AG09309 (cell line): Measurements from ENCODE around the gene FAM120A.
A peak's percentile ranks its signal among the peaks of the same experiment; 100 is the strongest.

Experiments
- DNase-seq: peaks from one replicate; pipeline ENCODE4 v3.0.0-alpha.2; 2010; ENCODE audit warnings: low read depth
- H3K4me3 ChIP-seq: 2 replicates; pipeline ENCODE4 v1.5.1; 2011; ENCODE audit warnings: mild to moderate bottlenecking, low read depth, low read length, moderate library complexity; ENCODE audit not compliant: control insufficient read depth
- TF ChIP-seq, protein P1 (sequence below): IDR thresholded peaks from 2 replicates; pipeline ENCODE4 v1.5.1; 2011; ENCODE audit warnings: mild to moderate bottlenecking, low read depth, low read length, inconsistent platforms; ENCODE audit not compliant: insufficient read depth, control insufficient read depth; ENCODE audit errors: missing control alignments

Gene FAM120A

DNA sequence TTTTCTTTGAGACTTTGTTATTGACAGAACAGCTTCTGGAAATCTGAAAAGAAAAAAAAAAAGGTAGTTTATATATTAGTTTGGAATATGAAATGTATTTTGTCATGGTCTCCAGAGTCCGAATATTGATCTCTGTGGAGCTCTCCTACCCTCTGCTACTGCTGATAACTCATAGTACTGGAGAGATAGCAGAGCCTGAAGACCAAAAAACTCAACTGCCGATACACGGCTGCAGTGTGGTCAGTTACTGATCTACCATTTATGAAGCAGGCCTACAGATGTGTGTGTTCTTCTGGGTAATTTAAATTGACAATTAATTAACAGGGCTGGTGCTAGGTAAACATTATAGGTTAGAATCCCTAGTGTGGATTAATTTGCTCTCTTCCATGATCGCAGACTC, 3.8 kb upstream of the FAM120A start:
- no peak for DNase-seq
- TF ChIP-seq, protein P1, sequence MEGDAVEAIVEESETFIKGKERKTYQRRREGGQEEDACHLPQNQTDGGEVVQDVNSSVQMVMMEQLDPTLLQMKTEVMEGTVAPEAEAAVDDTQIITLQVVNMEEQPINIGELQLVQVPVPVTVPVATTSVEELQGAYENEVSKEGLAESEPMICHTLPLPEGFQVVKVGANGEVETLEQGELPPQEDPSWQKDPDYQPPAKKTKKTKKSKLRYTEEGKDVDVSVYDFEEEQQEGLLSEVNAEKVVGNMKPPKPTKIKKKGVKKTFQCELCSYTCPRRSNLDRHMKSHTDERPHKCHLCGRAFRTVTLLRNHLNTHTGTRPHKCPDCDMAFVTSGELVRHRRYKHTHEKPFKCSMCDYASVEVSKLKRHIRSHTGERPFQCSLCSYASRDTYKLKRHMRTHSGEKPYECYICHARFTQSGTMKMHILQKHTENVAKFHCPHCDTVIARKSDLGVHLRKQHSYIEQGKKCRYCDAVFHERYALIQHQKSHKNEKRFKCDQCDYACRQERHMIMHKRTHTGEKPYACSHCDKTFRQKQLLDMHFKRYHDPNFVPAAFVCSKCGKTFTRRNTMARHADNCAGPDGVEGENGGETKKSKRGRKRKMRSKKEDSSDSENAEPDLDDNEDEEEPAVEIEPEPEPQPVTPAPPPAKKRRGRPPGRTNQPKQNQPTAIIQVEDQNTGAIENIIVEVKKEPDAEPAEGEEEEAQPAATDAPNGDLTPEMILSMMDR, result no peak
- no peak overlapping the region for H3K4me3 ChIP-seq

DNA sequence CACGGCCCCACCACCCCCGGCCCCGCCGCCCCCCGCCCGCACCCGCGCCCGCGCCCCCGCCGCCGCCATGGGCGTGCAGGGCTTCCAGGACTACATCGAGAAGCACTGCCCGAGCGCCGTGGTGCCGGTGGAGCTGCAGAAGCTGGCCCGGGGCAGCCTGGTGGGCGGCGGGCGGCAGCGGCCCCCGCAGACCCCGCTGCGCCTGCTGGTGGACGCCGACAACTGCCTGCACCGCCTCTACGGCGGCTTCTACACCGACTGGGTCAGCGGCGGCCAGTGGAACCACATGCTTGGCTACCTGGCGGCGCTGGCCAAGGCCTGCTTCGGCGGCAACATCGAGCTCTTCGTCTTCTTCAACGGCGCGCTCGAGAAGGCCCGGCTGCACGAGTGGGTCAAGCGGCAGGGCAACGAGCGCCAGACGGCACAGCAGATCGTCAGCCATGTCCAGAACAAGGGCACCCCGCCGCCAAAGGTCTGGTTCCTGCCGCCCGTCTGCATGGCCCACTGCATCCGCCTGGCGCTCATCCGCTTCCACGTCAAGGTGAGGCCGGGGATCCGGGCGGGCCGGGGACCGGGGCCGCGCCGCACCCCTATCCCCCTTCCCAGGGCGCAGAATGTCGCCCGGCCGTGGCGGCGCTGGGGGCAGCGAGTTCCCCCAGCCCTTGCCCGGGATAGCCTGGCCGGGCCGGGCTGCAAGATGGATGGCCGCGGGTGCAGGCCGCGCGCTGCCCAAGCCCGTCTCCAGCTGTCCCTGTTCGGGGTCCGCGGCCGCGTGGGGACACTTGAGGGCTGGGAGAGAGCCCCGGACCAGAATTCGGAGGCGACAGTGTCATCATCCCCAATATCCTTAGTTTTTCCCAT, 594 bp downstream of the FAM120A start:
- no peak for DNase-seq
- TF ChIP-seq, protein P1, result no peak
- H3K4me3 ChIP-seq, result peak overlapping the region; percentile 59

DNA sequence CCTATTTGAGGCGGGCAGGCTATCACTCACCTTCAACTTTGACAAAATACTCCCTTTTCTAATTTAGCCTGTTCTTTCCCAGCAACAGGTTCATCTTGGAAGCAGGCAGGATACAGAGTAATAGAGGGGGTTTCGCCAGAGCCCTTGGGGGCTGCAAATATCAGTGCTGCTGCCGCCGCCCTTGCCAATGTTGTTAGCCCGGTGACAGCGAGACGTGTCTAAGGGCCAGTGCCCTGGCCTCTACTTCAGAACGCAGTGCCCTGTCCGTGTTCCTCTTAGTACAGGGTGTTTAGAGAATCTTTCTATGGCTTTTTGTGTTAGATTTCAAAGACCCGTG, 1.2 kb downstream of the FAM120A start:
- TF ChIP-seq, protein P1, result no peak
- no peak for DNase-seq
- peak overlapping the region; percentile 59 for H3K4me3 ChIP-seq

DNA sequence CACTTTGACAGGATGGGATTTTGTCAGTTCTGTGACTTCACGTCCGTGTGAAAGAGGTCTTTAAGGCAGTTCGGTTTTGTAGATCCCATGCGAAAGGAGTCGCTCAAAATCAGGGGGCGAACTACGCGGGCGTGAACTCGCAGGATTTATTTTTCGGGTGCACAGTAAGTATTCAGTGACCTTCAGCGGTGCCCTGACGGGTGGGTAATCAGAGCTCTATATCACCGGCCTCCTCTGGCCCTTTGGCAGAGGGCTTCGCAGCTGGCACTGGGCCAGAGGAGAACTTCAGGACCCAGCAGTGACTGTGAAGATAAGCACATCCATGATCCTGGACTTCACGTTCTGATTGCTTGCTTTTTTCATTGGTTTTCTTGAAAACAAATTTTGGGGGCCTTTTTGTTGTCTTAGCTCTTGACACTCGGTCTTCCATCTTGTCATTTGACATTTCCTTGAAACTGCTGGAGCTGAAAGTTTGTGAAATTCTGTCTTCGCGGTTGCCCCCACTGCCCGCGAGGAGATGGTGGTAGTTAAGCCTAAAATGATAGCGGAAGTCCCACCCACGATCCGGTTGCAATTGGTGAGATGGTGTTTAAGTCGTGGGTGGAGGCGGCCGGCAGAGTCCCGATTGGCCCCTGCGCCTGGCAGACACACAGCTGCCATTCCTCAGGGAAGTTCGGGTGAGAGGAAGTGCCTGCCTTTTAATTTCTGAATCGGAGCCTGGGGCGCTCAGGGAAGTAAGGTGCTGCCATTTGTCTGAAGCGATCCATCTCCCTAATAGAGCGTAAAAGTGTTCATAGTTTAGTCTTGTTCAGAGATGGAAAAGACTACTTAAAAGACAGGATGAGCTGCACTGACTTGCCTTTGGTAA, 1.8 kb downstream of the FAM120A start, which contains the start of gene FAM120AOS:
FAM120AOS (minus strand) TSS at position 535 of the 868 bp plus-strand sequence. CDS start 872 bp downstream, outside the sequence.
- TF ChIP-seq, protein P1, result peak; percentile 4
- peak within 1 kb of the TSS; percentile 59 for H3K4me3 ChIP-seq
- peak; percentile 80 for DNase-seq

- TF ChIP-seq, protein P1, result no peak
- no peak for DNase-seq
- H3K4me3 ChIP-seq, result no peak overlapping the region
These were observed 4.5 kb downstream of the FAM120A start for GRCh38 chr9:93456022-93456421.

DNA sequence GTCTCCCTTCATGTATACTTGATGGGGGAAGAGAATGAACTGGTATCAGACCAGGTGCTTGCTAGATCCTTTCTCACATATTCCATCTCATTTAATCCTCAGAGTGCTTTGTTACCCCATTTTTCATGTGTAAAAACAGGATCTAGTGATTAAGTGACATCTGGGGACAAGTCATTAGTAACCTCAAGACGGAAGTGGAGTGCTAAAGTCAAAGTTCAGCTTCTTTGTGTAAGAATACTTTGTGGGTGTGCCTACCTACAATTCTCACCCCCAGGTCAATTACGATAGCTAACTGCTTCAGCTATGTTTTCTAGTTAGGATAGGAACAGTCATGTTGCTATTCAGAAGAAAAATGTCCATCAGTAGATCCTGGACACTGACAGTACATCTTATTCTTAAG, 5.0 kb downstream of the FAM120A start:
- TF ChIP-seq, protein P1, result no peak
- no peak overlapping the region for H3K4me3 ChIP-seq
- DNase-seq, result no peak
